Measurements from ENCODE around the gene PCNX4.

DNA sequence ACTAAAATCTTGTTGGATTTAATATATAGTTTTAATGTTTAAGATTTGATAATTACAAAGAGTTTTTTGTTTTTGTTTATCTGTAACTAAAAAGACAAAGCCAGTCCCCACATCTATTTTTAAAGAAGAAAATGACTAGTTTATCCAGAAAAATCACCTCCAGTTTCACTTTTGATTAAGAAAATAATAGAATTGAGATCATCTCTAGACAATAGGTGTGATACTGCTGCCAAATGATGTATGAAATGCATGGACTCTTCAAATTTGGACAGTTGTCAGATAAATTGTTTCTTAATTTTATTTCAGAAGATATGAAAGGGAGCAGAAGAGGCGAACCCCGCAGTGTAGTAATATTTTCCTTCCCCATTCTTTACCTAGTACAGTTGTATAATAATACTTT lies 20.0 kb downstream of the PCNX4 start:
- TF ChIP-seq EZH2phosphoT487 (IDR thresholded peaks at IDR 0.05; ENCODE audit: low read length) (no peak), EZH2 (optimal IDR thresholded peaks at IDR 0.05; ENCODE audit: low read depth, low read length) (no peak)
- TF ChIP-seq, protein P1, sequence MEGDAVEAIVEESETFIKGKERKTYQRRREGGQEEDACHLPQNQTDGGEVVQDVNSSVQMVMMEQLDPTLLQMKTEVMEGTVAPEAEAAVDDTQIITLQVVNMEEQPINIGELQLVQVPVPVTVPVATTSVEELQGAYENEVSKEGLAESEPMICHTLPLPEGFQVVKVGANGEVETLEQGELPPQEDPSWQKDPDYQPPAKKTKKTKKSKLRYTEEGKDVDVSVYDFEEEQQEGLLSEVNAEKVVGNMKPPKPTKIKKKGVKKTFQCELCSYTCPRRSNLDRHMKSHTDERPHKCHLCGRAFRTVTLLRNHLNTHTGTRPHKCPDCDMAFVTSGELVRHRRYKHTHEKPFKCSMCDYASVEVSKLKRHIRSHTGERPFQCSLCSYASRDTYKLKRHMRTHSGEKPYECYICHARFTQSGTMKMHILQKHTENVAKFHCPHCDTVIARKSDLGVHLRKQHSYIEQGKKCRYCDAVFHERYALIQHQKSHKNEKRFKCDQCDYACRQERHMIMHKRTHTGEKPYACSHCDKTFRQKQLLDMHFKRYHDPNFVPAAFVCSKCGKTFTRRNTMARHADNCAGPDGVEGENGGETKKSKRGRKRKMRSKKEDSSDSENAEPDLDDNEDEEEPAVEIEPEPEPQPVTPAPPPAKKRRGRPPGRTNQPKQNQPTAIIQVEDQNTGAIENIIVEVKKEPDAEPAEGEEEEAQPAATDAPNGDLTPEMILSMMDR (IDR thresholded peaks at IDR 0.05; ENCODE audit: low read length) = no peak
